Fibroblast of skin of left biceps (primary cell): Measurements from ENCODE around the gene HYDIN.

ENCODE experiments used
- DNase-seq, 2 experiments: peaks; one replicate each; pipeline ENCODE4 v3.0.0-alpha.2; 2013; ENCODE audit warnings: low read depth in 2 of 2

HYDIN gene

GRCh38 chr16:70788668-70789594 lies 441.6 kb downstream of the HYDIN start:
- DNase-seq = peak in 1 of 2 experiments; percentile 36

GRCh38 chr16:70786020-70786755 lies 444.3 kb downstream of the HYDIN start:
- no peak for DNase-seq

GRCh38 chr16:70784692-70785555 lies 445.6 kb downstream of the HYDIN start:
- DNase-seq = no peak

GRCh38 chr16:70782237-70782636 lies 448.3 kb downstream of the HYDIN start:
- no peak for DNase-seq

GRCh38 chr16:70781800-70782199 lies 448.7 kb downstream of the HYDIN start:
- no peak for DNase-seq

- DNase-seq = no peak
Observed at GRCh38 chr16:70780546-70780945, 450.0 kb downstream of the HYDIN start.

- DNase-seq = no peak
Observed at GRCh38 chr16:70779361-70779760, 451.2 kb downstream of the HYDIN start.

GRCh38 chr16:70778901-70779309 lies 451.6 kb downstream of the HYDIN start:
- DNase-seq = peak; percentile 72 to 74

- DNase-seq = no peak
Observed at GRCh38 chr16:70777973-70778406, 452.5 kb downstream of the HYDIN start.

- no peak for DNase-seq
Observed at GRCh38 chr16:70777496-70777895, 453.0 kb downstream of the HYDIN start.

- no peak for DNase-seq
Observed at GRCh38 chr16:70775399-70775798, 455.1 kb downstream of the HYDIN start.

GRCh38 chr16:70774261-70774660 lies 456.3 kb downstream of the HYDIN start:
- no peak for DNase-seq

GRCh38 chr16:70772493-70772892 lies 458.0 kb downstream of the HYDIN start:
- DNase-seq = no peak

GRCh38 chr16:70770626-70771552 lies 459.6 kb downstream of the HYDIN start:
- no peak for DNase-seq

- DNase-seq = no peak
Observed at GRCh38 chr16:70770291-70770625, 460.3 kb downstream of the HYDIN start.

GRCh38 chr16:70769761-70770160 lies 460.8 kb downstream of the HYDIN start:
- no peak for DNase-seq

- no peak for DNase-seq
Observed at GRCh38 chr16:70769131-70769530, 461.4 kb downstream of the HYDIN start.

- DNase-seq = no peak
Observed at GRCh38 chr16:70768203-70768580, 462.3 kb downstream of the HYDIN start.

- no peak for DNase-seq
Observed at GRCh38 chr16:70767377-70768202, 462.9 kb downstream of the HYDIN start.

- no peak for DNase-seq
Observed at GRCh38 chr16:70766658-70767057, 463.9 kb downstream of the HYDIN start.
